GM12878 (cell line): ENCODE results near the gene HSD17B10. TPM values are rescaled to one million over a fixed set of nuclear protein-coding genes. Genes with fewer than 3 reads are reported as not detected.
"Not testable (repeated sequence)": the region's sequence is repeated elsewhere in the genome, so short reads cannot be mapped to it uniquely, and the experiment has no call there.

ENCODE experiments used
- ATAC-seq: fragments of 200-7000 bp; cut with Tn5 transposase; 3 replicates; pipeline ENCODE4 v1.9.1; 2020; ENCODE audit warnings: mild to moderate bottlenecking, moderate library complexity
- BruUV-seq: library from RNA; stranded (reverse); fragments of 400-500 nt; replicated peaks from 2 replicates; lab custom pipeline; 2021; lab: Mats Ljungman, UMichigan
- CTCF ChIA-PET: fragments of 300-600 bp; sonication (Branson Sonifier 250); formaldehyde crosslinking; extraction: SDS; loops from one replicate; lab custom pipeline; 2021; ENCODE audit warnings: inconsistent platforms; lab: Yijun Ruan, JAX
- POLR2A ChIA-PET: fragments of 350-600 bp; formaldehyde crosslinking; extraction: SDS; loops from one replicate; lab custom pipeline; 2021; ENCODE audit warnings: inconsistent platforms; lab: Charles Lee
- RAD21 ChIA-PET: fragments of 300-600 bp; sonication (Branson Sonifier 250); formaldehyde crosslinking; loops from one replicate; lab custom pipeline; 2023; ENCODE audit warnings: antibody characterized with exemption; ENCODE audit not compliant: unreplicated experiment; lab: Charles Lee
- SMC1A ChIA-PET: fragments of 300-600 bp; sonication (Branson Sonifier 250); formaldehyde crosslinking; loops from one replicate; lab custom pipeline; 2023; ENCODE audit not compliant: unreplicated experiment, uncharacterized antibody; lab: Charles Lee
- DNase-seq: peaks from one replicate; pipeline ENCODE4 v3.0.0-alpha.2; 2011; ENCODE audit warnings: low read depth, low spot score
- FAIRE-seq: peaks from 3 replicates; lab custom pipeline; 2011; peaks lifted over from hg19 to GRCh38; lab: Jason Lieb, UNC
- H2AFZ ChIP-seq: 2 replicates; pipeline ENCODE4 v1.6.0; 2011; ENCODE audit warnings: low read depth, low read length, control low read depth; ENCODE audit not compliant: control insufficient read depth
- H3K27ac ChIP-seq: 2 replicates; pipeline ENCODE4 v1.5.1; 2011; ENCODE audit warnings: control low read depth; ENCODE audit not compliant: control insufficient read depth, insufficient read depth
- H3K27me3 ChIP-seq, 2 experiments: replicated peaks in 1 of 2; 2 replicates each; pipeline versions ENCODE4 v1.6.0 to v1.6.1; 2011; ENCODE audit warnings: low read length in 1 of 2; ENCODE audit not compliant: control insufficient read depth in 2 of 2, insufficient read depth in 2 of 2
- H3K36me3 ChIP-seq, 2 experiments: 2 replicates each; pipeline ENCODE4 v1.5.1; 2011; ENCODE audit warnings: low read length in 1 of 2; ENCODE audit not compliant: control insufficient read depth in 2 of 2, insufficient read depth in 2 of 2
- H3K4me1 ChIP-seq: 2 replicates; pipeline ENCODE4 v1.6.1; 2011; ENCODE audit warnings: mild to moderate bottlenecking, low read length, moderate library complexity, mixed read lengths; ENCODE audit not compliant: control insufficient read depth, insufficient read depth
- H3K4me2 ChIP-seq: 2 replicates; pipeline ENCODE4 v1.6.0; 2011; ENCODE audit warnings: control low read depth; ENCODE audit not compliant: control insufficient read depth, insufficient read depth
- H3K4me3 ChIP-seq: fragments of 200-600 bp; sonication (generic); 2 replicates; pipeline ENCODE4 v1.5.1; 2016
- H3K79me2 ChIP-seq: 2 replicates; pipeline ENCODE4 v1.6.0; 2011; ENCODE audit warnings: low read length; ENCODE audit not compliant: control insufficient read depth, insufficient read depth
- H3K9ac ChIP-seq: 2 replicates; pipeline ENCODE4 v1.8.0; 2011; ENCODE audit warnings: low read length, control low read depth, mixed read lengths; ENCODE audit not compliant: control insufficient read depth, insufficient read depth
- H3K9me3 ChIP-seq: replicated peaks from 3 replicates; pipeline ENCODE4 v1.5.1; 2011; ENCODE audit warnings: mild to moderate bottlenecking, low read length; ENCODE audit not compliant: control insufficient read depth, insufficient read depth
- H4K20me1 ChIP-seq: 2 replicates; pipeline ENCODE4 v1.6.0; 2011; ENCODE audit not compliant: control insufficient read depth, insufficient read depth
- ATF3 ChIP-seq: IDR thresholded peaks from 2 replicates; pipeline ENCODE4 v1.6.1; 2011; ENCODE audit warnings: low read depth, mild to moderate bottlenecking, low read length, moderate library complexity, borderline replicate concordance; ENCODE audit errors: extremely low read depth
- BCL3 ChIP-seq: IDR thresholded peaks from 2 replicates; pipeline ENCODE4 v1.6.1; 2011; ENCODE audit warnings: borderline replicate concordance, low read depth, mild to moderate bottlenecking, moderate library complexity, low read length; ENCODE audit not compliant: insufficient read depth, poor library complexity, severe bottlenecking
- BHLHE40 ChIP-seq, 2 experiments: fragments of 450-650 bp in 1 of 2; IDR thresholded peaks; 2 replicates each; pipeline ENCODE4 v1.6.1; 2011 to 2017; ENCODE audit warnings: low read depth in 2 of 2, borderline replicate concordance in 1 of 2, improper control_type of control experiment in 1 of 2, low read length in 1 of 2, mild to moderate bottlenecking in 1 of 2
- CBFB ChIP-seq: IDR thresholded peaks from 2 replicates; pipeline ENCODE4 v1.6.1; 2016; ENCODE audit warnings: antibody characterized with exemption, low read depth
- MXI1 ChIP-seq: fragments of 150-350 bp; IDR thresholded peaks from 2 replicates; pipeline ENCODE4 v1.6.1; 2011; ENCODE audit warnings: low read depth, mild to moderate bottlenecking, inconsistent platforms, low read length, improper control_type of control experiment
- SKIL ChIP-seq: fragments of 450-650 bp; IDR thresholded peaks from 2 replicates; pipeline ENCODE4 v1.6.1; 2017; ENCODE audit warnings: mild to moderate bottlenecking, low read depth, inconsistent platforms; ENCODE audit not compliant: poor library complexity, severe bottlenecking
- ZNF622 ChIP-seq: fragments of 450-650 bp; IDR thresholded peaks from 2 replicates; pipeline ENCODE4 v1.6.1; 2017; ENCODE audit warnings: mild to moderate bottlenecking, inconsistent platforms
- ZSCAN29 ChIP-seq: fragments of 450-650 bp; IDR thresholded peaks from 2 replicates; pipeline ENCODE4 v1.6.1; 2017; ENCODE audit warnings: mild to moderate bottlenecking, moderate library complexity
- WGBS: methylation state at CpG from one replicate; pipeline ENCODE4 v1.1.6; 2016; ENCODE audit warnings: low lambda C conversion rate; ENCODE audit not compliant: insufficient replicate concordance, insufficient coverage; ENCODE audit errors: missing lambda C conversion rate; 5-methylcytosine and 5-hydroxymethylcytosine counted together
- in situ Hi-C: fragments of 300-500 bp; cut with MboI; formaldehyde crosslinking; loops from 9 replicates; pipeline ENCODE4 v1.14.3; 2018; ENCODE audit warnings: mixed read lengths
- intact Hi-C: fragments of 100-400 bp; cut with micrococcal nuclease; formaldehyde crosslinking; loops from one replicate; pipeline ENCODE4 v1.14.2; 2022; ENCODE audit not compliant: unreplicated experiment
- polyA plus RNA-seq, 11 experiments: library from polyadenylated mRNA; depleted of rRNA in 4 of 11; unstranded in 6 of 11; stranded (reverse) in 5 of 11; fragments of >200 nt; fragmentation: Nextera tagmentation in 4 of 11; fragmentation: Illumina TruSeq in 1 of 11; extraction: Ambion mirVana in 4 of 11; extraction: Trizol in 1 of 11; gene quantifications; 1 replicate in 1 of 11; 2 replicates in 10 of 11; pipeline versions ENCODE4 v1.2.1 to v1.2.3, GENCODE V29; 2011 to 2016; ENCODE audit warnings: inconsistent platforms in 2 of 11, missing spikeins in 2 of 11, low read depth in 1 of 11
- total RNA-seq, 4 experiments: library from RNA; depleted of rRNA in 3 of 4; stranded (reverse); fragments of >200 nt in 3 of 4; fragmentation: Illumina TruSeq in 1 of 4; extraction: Trizol in 1 of 4; gene quantifications; 2 replicates each; pipeline versions ENCODE4 v1.2.1 to v1.2.3, GENCODE V29; 2013 to 2021

HSD17B10 gene
- total and polyA plus RNA-seq, 10 of the 15 experiments (the other 5 are each of a cell fraction or from before 2014, with no cell fraction given) = 43.7 to 313 (median 187) TPM

- no peak for TF ChIP-seq BCL3
- TF ChIP-seq ZNF622 = no peak
- TF ChIP-seq BHLHE40 (IDR thresholded peaks at IDR 0.05; ENCODE audit: borderline replicate concordance in 1 of 2, low read depth in 2 of 2, low read length in 1 of 2) = no peak
- no peak for TF ChIP-seq SKIL
- no peak for TF ChIP-seq ATF3
- TF ChIP-seq, all 136 proteins: peak for 6
These were observed 12.4 kb downstream of the HSD17B10 start (continued) for GRCh38 chrX:53421772-53422085.

- H3K4me3 ChIP-seq = peak overlapping the region; percentile 80
- BruUV-seq = no TSS peak
- FAIRE-seq = no peak
These were observed 13.0 kb downstream of the HSD17B10 start for GRCh38 chrX:53421125-53421524.

GRCh38 chrX:53420351-53420750 lies 13.8 kb downstream of the HSD17B10 start:
- H3K4me1 ChIP-seq, H3K27ac ChIP-seq, H3K27me3 ChIP-seq, BruUV-seq, FAIRE-seq, H3K9ac ChIP-seq, in situ Hi-C loops, POLR2A ChIA-PET, H2AFZ ChIP-seq, H4K20me1 ChIP-seq, H3K36me3 ChIP-seq, ATAC-seq, DNase-seq, H3K9me3 ChIP-seq, RAD21 ChIA-PET: not testable (repeated sequence)
- ChIA-PET SMC1A (interaction anchor here (0.7 to 0.8 kb wide), 2 partner anchors 103 to 347 kb away, joined by 3 to 4 read pairs; no protein-coding TSS in a partner anchor), CTCF (interaction anchor here (1.5 to 7.5 kb wide), 2 partner anchors 16 to 26 kb away, joined by 4 to 48 read pairs; partner anchors contain the start of gene HSD17B10)
- intact Hi-C loops = loop anchor here (5.0 kb wide), 1 partner anchor 198 kb away; no protein-coding TSS in a partner anchor
- Histone ChIP-seq H3K4me3 (peak overlapping the region; percentile 80; the same call in 1 of the 2 replicates), H3K4me2 (peak overlapping the region; percentile 100), H3K79me2 (peaks cover 52% of the 10 kb centered on the region)
- WGBS = 91% methylated on average over 3 of the region's 3 CpGs

More at GRCh38 chrX:53421125-53421524, 13.0 kb downstream of the HSD17B10 start:
- DNase-seq (no peak), ATAC-seq (no peak)
- in situ Hi-C loops (no loop called here), intact Hi-C loops (loop anchor here (5.0 kb wide), 1 partner anchor 199 kb away; no protein-coding TSS in a partner anchor)
- H3K36me3 ChIP-seq = peaks cover 0 to 3% of the 10 kb centered on the region in 2 experiments; a peak in 1 of 4 replicates
- H4K20me1 ChIP-seq = no peaks in the 10 kb centered on the region; the same call in 1 of the 2 replicates
- peak overlapping the region; percentile 99 for H3K9ac ChIP-seq
- 8% methylated on average over 2 of the region's 2 CpGs for WGBS
- H3K4me2 ChIP-seq = peak overlapping the region; percentile 100
- RAD21 ChIA-PET = no interaction called here
- POLR2A ChIA-PET = interaction anchor here (1.3 to 2.7 kb wide), 3 partner anchors 12 to 196 kb away, joined by 3 to 10 read pairs (median 4); partner anchors contain the start of gene KDM5C
- H3K27ac ChIP-seq = peak overlapping the region; percentile 98
- no peak overlapping the region for H2AFZ ChIP-seq
- no peaks in the 10 kb centered on the region for H3K27me3 ChIP-seq
- TF ChIP-seq CBFB = no peak
- no peak for TF ChIP-seq ZSCAN29
- TF ChIP-seq MXI1 = no peak
- CTCF ChIA-PET = interaction anchor here (1.5 to 7.5 kb wide), 2 partner anchors 15 to 25 kb away, joined by 4 to 48 read pairs; partner anchors contain the start of gene HSD17B10
- peaks cover 52% of the 10 kb centered on the region for H3K79me2 ChIP-seq
- peaks cover 6% of the 10 kb centered on the region for H3K4me1 ChIP-seq
- SMC1A ChIA-PET = interaction anchor here (1.9 kb wide), 1 partner anchor 8 kb away, joined by 8 read pairs; no protein-coding TSS in a partner anchor
- no peaks in the 10 kb centered on the region for H3K9me3 ChIP-seq
